HepG2 (cell line): Measurements from ENCODE around the gene ENO3. TPM values are rescaled to one million over a fixed set of nuclear protein-coding genes. Genes with fewer than 3 reads are reported as not detected.

ENCODE experiments used
- ATAC-seq: fragments of 200-7000 bp; cut with Tn5 transposase; 3 replicates; pipeline ENCODE4 v1.9.1; 2020; ENCODE audit warnings: mild to moderate bottlenecking, moderate library complexity
- BruUV-seq: library from RNA; stranded (reverse); fragments of 400-500 nt; replicated peaks from 2 replicates; lab custom pipeline; 2021; lab: Mats Ljungman, UMichigan
- CTCF ChIA-PET: fragments of 300-600 bp; formaldehyde crosslinking; extraction: SDS; loops from one replicate; lab custom pipeline; 2021; ENCODE audit warnings: low total read pairs, inconsistent platforms, low intra/inter-chr PET ratio; lab: Yijun Ruan, JAX
- POLR2A ChIA-PET: fragments of 350-600 bp; sonication (Branson Sonifier 250); formaldehyde crosslinking; loops from one replicate; lab custom pipeline; 2020; ENCODE audit warnings: antibody characterized with exemption, inconsistent platforms; lab: Yijun Ruan, JAX
- DNase-seq: peaks from one replicate; pipeline ENCODE4 v3.0.0-alpha.2; 2015; ENCODE audit warnings: low spot score
- FAIRE-seq: peaks from 3 replicates; lab custom pipeline; 2011; peaks lifted over from hg19 to GRCh38; lab: Jason Lieb, UNC
- H2AFZ ChIP-seq: one replicate; pipeline ENCODE4 v1.6.1; 2011; ENCODE audit warnings: low read length, inconsistent platforms
- H3K27ac ChIP-seq: fragments of 300-600 bp; 3 replicates; pipeline ENCODE4 v1.8.0; 2011; ENCODE audit warnings: mixed run types, mild to moderate bottlenecking, mixed read lengths, low read length, inconsistent platforms; ENCODE audit not compliant: insufficient read depth; ENCODE audit errors: extremely low read length
- H3K27me3 ChIP-seq, 2 experiments: fragments of 200-600 bp in 1 of 2; 2 replicates in 1 of 2; 3 replicates in 1 of 2; pipeline versions ENCODE4 v1.6.0 to v1.8.0; 2011; ENCODE audit warnings: low read length in 2 of 2, mild to moderate bottlenecking in 2 of 2, moderate library complexity in 2 of 2, inconsistent platforms in 1 of 2; ENCODE audit not compliant: insufficient read depth in 2 of 2, control insufficient read depth in 1 of 2
- H3K36me3 ChIP-seq, 2 experiments: fragments of 200-600 bp in 1 of 2; replicated peaks in 1 of 2; 2 replicates in 1 of 2; 3 replicates in 1 of 2; pipeline versions ENCODE4 v1.5.1 to v1.8.0; 2011; ENCODE audit warnings: low read length in 2 of 2, inconsistent platforms in 1 of 2; ENCODE audit not compliant: insufficient read depth in 2 of 2, control insufficient read depth in 1 of 2
- H3K4me1 ChIP-seq: 2 replicates; pipeline ENCODE4 v1.5.1; 2012; ENCODE audit warnings: low read length, inconsistent platforms; ENCODE audit not compliant: insufficient read depth
- H3K4me2 ChIP-seq: 2 replicates; pipeline ENCODE4 v1.6.0; 2011; ENCODE audit warnings: low read depth, low read length, inconsistent platforms
- H3K4me3 ChIP-seq, 3 experiments: fragments of 200-600 bp in 1 of 3; sonication (generic), shearing (Covaris generic) in 1 of 3; replicated peaks in 1 of 3; 2 replicates each; pipeline ENCODE4 v1.5.1; 2011 to 2016; ENCODE audit warnings: low read length in 3 of 3, inconsistent platforms in 2 of 3, low read depth in 2 of 3, mild to moderate bottlenecking in 2 of 3, control low read depth in 1 of 3, mixed read lengths in 1 of 3; ENCODE audit not compliant: insufficient read depth in 1 of 3
- H3K79me2 ChIP-seq: one replicate; pipeline ENCODE4 v1.6.1; 2011; ENCODE audit warnings: low read length, inconsistent platforms; ENCODE audit not compliant: insufficient read depth
- H3K9ac ChIP-seq: 2 replicates; pipeline ENCODE4 v1.6.0; 2011; ENCODE audit warnings: mild to moderate bottlenecking, low read depth, low read length, inconsistent platforms; ENCODE audit not compliant: insufficient read depth
- H3K9me3 ChIP-seq: 2 replicates; pipeline ENCODE4 v1.5.1; 2012; ENCODE audit warnings: mild to moderate bottlenecking, low read length
- H4K20me1 ChIP-seq: 2 replicates; pipeline ENCODE4 v1.6.0; 2011; ENCODE audit warnings: inconsistent platforms, mild to moderate bottlenecking, low read length, moderate library complexity; ENCODE audit not compliant: insufficient read depth
- ARID2 ChIP-seq: sonication (generic); formaldehyde crosslinking; IDR thresholded peaks from 2 replicates; pipeline ENCODE4 v1.8.1; 2022; ENCODE audit warnings: mild to moderate bottlenecking, missing genetic modification reagents, borderline replicate concordance
- ATRX ChIP-seq: sonication (generic); formaldehyde crosslinking; IDR thresholded peaks from 2 replicates; pipeline ENCODE4 v1.4.0; 2020; ENCODE audit warnings: missing genetic modification reagents, borderline replicate concordance
- GABPA ChIP-seq, 2 experiments: IDR thresholded peaks; 2 replicates each; pipeline ENCODE4 v1.6.1; 2011 to 2016; ENCODE audit warnings: low read depth in 2 of 2, low read length in 1 of 2, missing biosample characterization in 1 of 2, missing genetic modification characterization in 1 of 2
- JUND ChIP-seq: sonication (generic); formaldehyde crosslinking; IDR thresholded peaks from 2 replicates; pipeline ENCODE4 v1.8.0; 2022; ENCODE audit warnings: mild to moderate bottlenecking, missing genetic modification reagents
- NR2F6 ChIP-seq, 2 experiments: IDR thresholded peaks; 2 replicates each; pipeline ENCODE4 v1.6.1; 2016; ENCODE audit warnings: antibody characterized with exemption in 1 of 2, mild to moderate bottlenecking in 1 of 2
- RFXAP ChIP-seq: sonication (generic); formaldehyde crosslinking; IDR thresholded peaks from 2 replicates; pipeline ENCODE4 v1.4.0; 2020; ENCODE audit warnings: missing genetic modification reagents, borderline replicate concordance
- TEAD3 ChIP-seq: optimal IDR thresholded peaks from 2 replicates; pipeline ENCODE3; 2016; ENCODE audit warnings: borderline replicate concordance
- TGIF2 ChIP-seq: IDR thresholded peaks from 2 replicates; pipeline ENCODE4 v1.6.1; 2016; ENCODE audit warnings: control low read depth, missing compliant biosample characterization
- ZFP41 ChIP-seq: sonication (generic); formaldehyde crosslinking; IDR thresholded peaks from 2 replicates; pipeline ENCODE4 v1.4.0; 2020; ENCODE audit warnings: mild to moderate bottlenecking, missing genetic modification reagents, borderline replicate concordance
- ZFY ChIP-seq: sonication (generic); formaldehyde crosslinking; IDR thresholded peaks from 2 replicates; pipeline ENCODE4 v1.4.0; 2020; ENCODE audit warnings: missing genetic modification reagents
- ZNF432 ChIP-seq: sonication (generic); formaldehyde crosslinking; IDR thresholded peaks from 2 replicates; pipeline ENCODE4 v1.5.0; 2020; ENCODE audit warnings: missing genetic modification reagents, mild to moderate bottlenecking, borderline replicate concordance
- ZNF44 ChIP-seq: sonication (generic); formaldehyde crosslinking; IDR thresholded peaks from 2 replicates; pipeline ENCODE4 v1.5.1; 2020; ENCODE audit warnings: mild to moderate bottlenecking, missing genetic modification reagents
- ZNF446 ChIP-seq: sonication (generic); formaldehyde crosslinking; IDR thresholded peaks from 2 replicates; pipeline ENCODE4 v1.5.0; 2020; ENCODE audit warnings: mild to moderate bottlenecking, missing genetic modification reagents
- ZNF468 ChIP-seq: sonication (generic); formaldehyde crosslinking; IDR thresholded peaks from 2 replicates; pipeline ENCODE4 v1.8.0; 2022; ENCODE audit warnings: mild to moderate bottlenecking, moderate library complexity, missing genetic modification reagents
- ZNF577 ChIP-seq: sonication (generic); formaldehyde crosslinking; IDR thresholded peaks from 2 replicates; pipeline ENCODE4 v1.4.0; 2020; ENCODE audit warnings: mild to moderate bottlenecking, low read depth, missing genetic modification reagents, borderline replicate concordance
- ZNF629 ChIP-seq: sonication (generic); formaldehyde crosslinking; conservative IDR thresholded peaks from 2 replicates; pipeline ENCODE4 v1.5.0; 2020; ENCODE audit warnings: missing genetic modification reagents
- WGBS: methylation state at CpG from one replicate; pipeline ENCODE4 v1.1.6; 2017; ENCODE audit warnings: low lambda C conversion rate; 5-methylcytosine and 5-hydroxymethylcytosine counted together
- in situ Hi-C: cut with HindIII; loops from 2 replicates; pipeline ENCODE4 v1.10.0; 2017; ENCODE audit warnings: low pct_unique_long_range_greater_than_20kb; ENCODE audit not compliant: extremely low pct_ligation_motif_present
- intact Hi-C: fragments of 100-400 bp; cut with micrococcal nuclease; formaldehyde crosslinking; loops from one replicate; pipeline ENCODE4 v1.10.0; 2022; ENCODE audit not compliant: unreplicated experiment
- polyA plus RNA-seq, 8 experiments: library from polyadenylated mRNA; depleted of rRNA in 3 of 8; stranded (reverse) in 7 of 8; unstranded in 1 of 8; fragments of >200 nt; fragmentation: Illumina TruSeq in 4 of 8; extraction: Trizol in 4 of 8; gene quantifications; 2 replicates each; pipeline versions ENCODE4 v1.2.1 to v1.2.3, GENCODE V29; 2011 to 2016; ENCODE audit warnings: low read depth in 4 of 8, missing spikeins in 1 of 8, mixed read lengths in 1 of 8; ENCODE audit not compliant: insufficient read depth in 1 of 8
- total RNA-seq, 5 experiments: library from RNA; depleted of rRNA; stranded (reverse); fragments of >200 nt; fragmentation: Illumina TruSeq; extraction: Trizol; gene quantifications; 2 replicates each; pipeline ENCODE4 v1.2.3, GENCODE V29; 2016; ENCODE audit warnings: low read depth in 1 of 5
- TF ChIP-seq, protein P1 (sequence below): sonication (generic); formaldehyde crosslinking; IDR thresholded peaks from 2 replicates; pipeline ENCODE4 v1.5.0; 2020; ENCODE audit warnings: mild to moderate bottlenecking, missing genetic modification reagents, moderate library complexity
- TF ChIP-seq, protein P2 (sequence below): sonication (generic); formaldehyde crosslinking; IDR thresholded peaks from 2 replicates; pipeline ENCODE4 v1.4.0; 2020; ENCODE audit warnings: missing genetic modification reagents
- TF ChIP-seq, protein P3 (sequence below): sonication (generic); IDR thresholded peaks from 2 replicates; pipeline ENCODE4 v1.6.1; 2016; ENCODE audit warnings: low read depth, borderline replicate concordance

The ENO3 gene
- total and polyA plus RNA-seq, 2 of the 13 experiments (the other 11 are each of a cell fraction or from before 2014, with no cell fraction given), result 59.8 to 69.8 TPM

DNA sequence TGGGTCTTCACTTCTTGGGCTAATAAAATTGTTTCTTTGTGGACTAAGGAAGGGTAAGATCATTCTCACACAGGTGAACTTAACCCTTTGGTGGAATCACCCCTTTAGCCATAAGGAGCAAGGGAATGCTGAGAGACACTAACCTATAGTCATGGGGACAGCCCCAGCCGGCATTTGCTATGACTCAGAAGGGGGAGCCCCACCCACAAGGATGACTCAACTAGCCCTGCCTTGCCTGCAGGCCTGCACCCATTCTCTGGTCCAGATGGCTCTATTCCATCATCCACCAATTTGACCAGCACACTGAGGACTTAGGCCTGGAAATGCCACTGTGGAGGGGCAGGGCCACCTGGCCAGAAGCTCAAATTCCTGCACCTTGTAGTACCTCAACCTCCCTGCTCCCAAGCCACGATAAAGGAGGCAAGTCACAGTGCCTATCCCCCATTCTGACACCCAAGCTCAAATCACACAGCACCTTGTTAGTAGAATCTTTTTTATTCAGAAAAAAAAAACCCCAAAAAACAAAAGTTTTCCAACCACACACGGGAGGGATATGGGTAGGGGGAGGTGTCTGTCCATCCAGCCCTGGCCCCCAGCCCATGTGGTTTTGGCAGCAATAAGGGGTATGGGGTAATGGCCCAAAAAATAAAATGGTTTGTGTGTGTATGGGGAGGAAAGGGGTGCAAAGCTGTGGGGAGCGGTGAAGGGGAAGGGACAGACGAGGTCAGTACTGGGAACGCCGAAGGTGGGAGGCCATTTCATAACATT is 5.6 kb upstream of the ENO3 start:
- Histone ChIP-seq H3K9ac (no peak overlapping the region), H3K36me3 (peaks cover 18 to 37% of the 10 kb centered on the region in 2 experiments), H3K4me2 (peak overlapping the region; percentile 96; the same call in 1 of the 2 replicates), H2AFZ (no peak overlapping the region), H3K4me3 (peak overlapping the region in 2 of 3 experiments; percentile 20 to 100; a peak in 2 of 6 replicates), H3K4me1 (peaks cover 38% of the 10 kb centered on the region), H3K27ac (peak overlapping the region; percentile 38), H3K79me2 (peaks cover 61% of the 10 kb centered on the region), H4K20me1 (peaks cover 33% of the 10 kb centered on the region), H3K9me3 (no peaks in the 10 kb centered on the region), H3K27me3 (no peaks in the 10 kb centered on the region; a peak in 1 of 5 replicates)
- CTCF ChIA-PET, result no interaction called here
- in situ Hi-C loops, result no loop called here
- intact Hi-C loops, result no loop called here
- no TSS peak for BruUV-seq
- 71% methylated on average over 7 of the region's 7 CpGs for WGBS
- FAIRE-seq, result peak; percentile 43
- peak; percentile 59 for DNase-seq
- POLR2A ChIA-PET, result interaction anchor here (1.2 to 10.0 kb wide), 3 partner anchors 22 to 224 kb away, joined by 3 to 273 read pairs (median 6); partner anchors contain the start of gene SPAG7
- ATAC-seq, result no peak
- TF ChIP-seq ZNF432, result no peak
- 0 out of 2 replicates have a peak, but pooled peaks have one; percentile 54 for TF ChIP-seq TGIF2 (CRISPR knock-in tag)
- TF ChIP-seq, protein P1, sequence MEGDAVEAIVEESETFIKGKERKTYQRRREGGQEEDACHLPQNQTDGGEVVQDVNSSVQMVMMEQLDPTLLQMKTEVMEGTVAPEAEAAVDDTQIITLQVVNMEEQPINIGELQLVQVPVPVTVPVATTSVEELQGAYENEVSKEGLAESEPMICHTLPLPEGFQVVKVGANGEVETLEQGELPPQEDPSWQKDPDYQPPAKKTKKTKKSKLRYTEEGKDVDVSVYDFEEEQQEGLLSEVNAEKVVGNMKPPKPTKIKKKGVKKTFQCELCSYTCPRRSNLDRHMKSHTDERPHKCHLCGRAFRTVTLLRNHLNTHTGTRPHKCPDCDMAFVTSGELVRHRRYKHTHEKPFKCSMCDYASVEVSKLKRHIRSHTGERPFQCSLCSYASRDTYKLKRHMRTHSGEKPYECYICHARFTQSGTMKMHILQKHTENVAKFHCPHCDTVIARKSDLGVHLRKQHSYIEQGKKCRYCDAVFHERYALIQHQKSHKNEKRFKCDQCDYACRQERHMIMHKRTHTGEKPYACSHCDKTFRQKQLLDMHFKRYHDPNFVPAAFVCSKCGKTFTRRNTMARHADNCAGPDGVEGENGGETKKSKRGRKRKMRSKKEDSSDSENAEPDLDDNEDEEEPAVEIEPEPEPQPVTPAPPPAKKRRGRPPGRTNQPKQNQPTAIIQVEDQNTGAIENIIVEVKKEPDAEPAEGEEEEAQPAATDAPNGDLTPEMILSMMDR, result 0 out of 2 replicates have a peak, but pooled peaks have one; percentile 5
- TF ChIP-seq, protein P2, sequence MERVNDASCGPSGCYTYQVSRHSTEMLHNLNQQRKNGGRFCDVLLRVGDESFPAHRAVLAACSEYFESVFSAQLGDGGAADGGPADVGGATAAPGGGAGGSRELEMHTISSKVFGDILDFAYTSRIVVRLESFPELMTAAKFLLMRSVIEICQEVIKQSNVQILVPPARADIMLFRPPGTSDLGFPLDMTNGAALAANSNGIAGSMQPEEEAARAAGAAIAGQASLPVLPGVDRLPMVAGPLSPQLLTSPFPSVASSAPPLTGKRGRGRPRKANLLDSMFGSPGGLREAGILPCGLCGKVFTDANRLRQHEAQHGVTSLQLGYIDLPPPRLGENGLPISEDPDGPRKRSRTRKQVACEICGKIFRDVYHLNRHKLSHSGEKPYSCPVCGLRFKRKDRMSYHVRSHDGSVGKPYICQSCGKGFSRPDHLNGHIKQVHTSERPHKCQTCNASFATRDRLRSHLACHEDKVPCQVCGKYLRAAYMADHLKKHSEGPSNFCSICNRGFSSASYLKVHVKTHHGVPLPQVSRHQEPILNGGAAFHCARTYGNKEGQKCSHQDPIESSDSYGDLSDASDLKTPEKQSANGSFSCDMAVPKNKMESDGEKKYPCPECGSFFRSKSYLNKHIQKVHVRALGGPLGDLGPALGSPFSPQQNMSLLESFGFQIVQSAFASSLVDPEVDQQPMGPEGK (CRISPR knock-in tag), result peak; percentile 40
- TF ChIP-seq RFXAP (CRISPR knock-in tag), result 0 out of 2 replicates have a peak, but pooled peaks have one; percentile 33
- no peak for TF ChIP-seq ZNF446
- TF ChIP-seq ZNF44 (CRISPR knock-in tag), result no peak
- TF ChIP-seq ZFY, result peak; percentile 44; the same call in 1 of the 2 replicates
- TF ChIP-seq NR2F6 (IDR thresholded peaks at IDR 0.05), result no peak
- 0 out of 2 replicates have a peak, but pooled peaks have one; percentile 15 for TF ChIP-seq NR2F6 (CRISPR knock-in tag; IDR thresholded peaks at IDR 0.05)
- no peak for TF ChIP-seq ZNF577 (CRISPR knock-in tag)
- TF ChIP-seq GABPA (IDR thresholded peaks at IDR 0.05; ENCODE audit: low read depth, low read length), result no peak
- peak; percentile 43; the same call in 1 of the 2 replicates for TF ChIP-seq GABPA (CRISPR knock-in tag; IDR thresholded peaks at IDR 0.05; ENCODE audit: low read depth)
- TF ChIP-seq ZFP41 (CRISPR knock-in tag), result no peak
- TF ChIP-seq ZNF629 (CRISPR knock-in tag), result peak; percentile 85
- TF ChIP-seq ZNF468 (CRISPR knock-in tag), result no peak
- TF ChIP-seq, protein P3, sequence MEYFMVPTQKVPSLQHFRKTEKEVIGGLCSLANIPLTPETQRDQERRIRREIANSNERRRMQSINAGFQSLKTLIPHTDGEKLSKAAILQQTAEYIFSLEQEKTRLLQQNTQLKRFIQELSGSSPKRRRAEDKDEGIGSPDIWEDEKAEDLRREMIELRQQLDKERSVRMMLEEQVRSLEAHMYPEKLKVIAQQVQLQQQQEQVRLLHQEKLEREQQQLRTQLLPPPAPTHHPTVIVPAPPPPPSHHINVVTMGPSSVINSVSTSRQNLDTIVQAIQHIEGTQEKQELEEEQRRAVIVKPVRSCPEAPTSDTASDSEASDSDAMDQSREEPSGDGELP, result no peak
- no peak for TF ChIP-seq ATRX
- peak; percentile 46; the same call in 1 of the 2 replicates for TF ChIP-seq ARID2 (CRISPR knock-in tag)
- TF ChIP-seq JUND (CRISPR knock-in tag), result peak; percentile 73; the same call in 1 of the 2 replicates
- peak; percentile 49 for TF ChIP-seq TEAD3 (CRISPR knock-in tag)
